Astrocyte (in vitro differentiated cells and primary cell): ENCODE results near the gene LSP1. TPM values are rescaled to one million over a fixed set of nuclear protein-coding genes. Genes with fewer than 3 reads are reported as not detected.

Experiments used
- DNase-seq: peaks from one replicate; pipeline ENCODE4 v3.0.0-alpha.2; 2010; ENCODE audit warnings: low read depth
- FAIRE-seq: peaks from 2 replicates; lab custom pipeline; 2011; peaks lifted over from hg19 to GRCh38; lab: Jason Lieb, UNC
- H2AFZ ChIP-seq: 2 replicates; pipeline ENCODE4 v1.6.0; 2012; ENCODE audit warnings: low read depth, low read length, inconsistent platforms
- H3K27ac ChIP-seq: 2 replicates; pipeline ENCODE4 v1.5.1; 2011; ENCODE audit warnings: low read depth, low read length, inconsistent platforms
- H3K27me3 ChIP-seq: 2 replicates; pipeline ENCODE4 v1.6.0; 2011; ENCODE audit warnings: low read length, inconsistent platforms; ENCODE audit not compliant: insufficient read depth
- H3K36me3 ChIP-seq: 2 replicates; pipeline ENCODE4 v1.5.1; 2011; ENCODE audit warnings: low read length, inconsistent platforms; ENCODE audit not compliant: insufficient read depth
- H3K4me1 ChIP-seq: 2 replicates; pipeline ENCODE4 v1.5.1; 2011; ENCODE audit warnings: low read length, inconsistent platforms; ENCODE audit not compliant: insufficient read depth
- H3K4me2 ChIP-seq: 2 replicates; pipeline ENCODE4 v1.6.0; 2012; ENCODE audit warnings: low read length, inconsistent platforms
- H3K4me3 ChIP-seq: 2 replicates; pipeline ENCODE4 v1.5.1; 2011; ENCODE audit warnings: low read depth, mild to moderate bottlenecking, low read length, inconsistent platforms; ENCODE audit not compliant: insufficient read depth
- H3K79me2 ChIP-seq: 2 replicates; pipeline ENCODE4 v1.6.0; 2012; ENCODE audit warnings: mild to moderate bottlenecking, low read length, inconsistent platforms; ENCODE audit not compliant: insufficient read depth
- H3K9ac ChIP-seq: 2 replicates; pipeline ENCODE4 v1.6.0; 2012; ENCODE audit warnings: mild to moderate bottlenecking, low read length, inconsistent platforms
- H3K9me3 ChIP-seq: 2 replicates; pipeline ENCODE4 v1.5.1; 2012; ENCODE audit warnings: low read depth, mild to moderate bottlenecking, low read length, inconsistent platforms; ENCODE audit not compliant: insufficient read depth
- H4K20me1 ChIP-seq: 2 replicates; pipeline ENCODE4 v1.6.0; 2012; ENCODE audit warnings: low read length, inconsistent platforms; ENCODE audit not compliant: insufficient read depth
- H3K27ac Mint-ChIP-seq: one replicate; pipeline ENCODE4 v1.8.0; 2021; ENCODE audit warnings: mild to moderate bottlenecking, mixed read lengths; ENCODE audit not compliant: unreplicated experiment
- H3K27me3 Mint-ChIP-seq: one replicate; pipeline ENCODE4 v1.8.0; 2021; ENCODE audit warnings: low read depth, mixed read lengths; ENCODE audit not compliant: unreplicated experiment
- H3K36me3 Mint-ChIP-seq: one replicate; pipeline ENCODE4 v1.8.0; 2021; ENCODE audit warnings: low read depth, mixed read lengths; ENCODE audit not compliant: unreplicated experiment
- H3K4me1 Mint-ChIP-seq: one replicate; pipeline ENCODE4 v1.8.0; 2021; ENCODE audit warnings: low read depth, mixed read lengths; ENCODE audit not compliant: unreplicated experiment
- H3K4me3 Mint-ChIP-seq: one replicate; pipeline ENCODE4 v1.8.0; 2021; ENCODE audit warnings: mild to moderate bottlenecking, moderate library complexity, mixed read lengths; ENCODE audit not compliant: unreplicated experiment
- H3K9me3 Mint-ChIP-seq: one replicate; pipeline ENCODE4 v1.8.0; 2021; ENCODE audit warnings: mild to moderate bottlenecking, mixed read lengths; ENCODE audit not compliant: unreplicated experiment
- CTCF ChIP-seq: IDR thresholded peaks from 2 replicates; pipeline ENCODE4 v1.5.1; 2011; ENCODE audit warnings: low read depth, mild to moderate bottlenecking, inconsistent platforms, low read length, moderate library complexity; ENCODE audit not compliant: insufficient read depth
- EZH2 ChIP-seq: IDR thresholded peaks from 2 replicates; pipeline ENCODE4 v1.6.1; 2012; ENCODE audit warnings: mild to moderate bottlenecking, low read length, inconsistent platforms; ENCODE audit not compliant: insufficient read depth
- total RNA-seq: library from RNA; stranded (reverse); gene quantifications from 2 replicates; pipeline ENCODE4 v1.2.1, GENCODE V29; 2021

LSP1 gene
- total RNA-seq, 1 donor from 2014 or later: 1.3 TPM

- TF ChIP-seq EZH2: no peak
- no peak overlapping the region for H3K27ac Mint-ChIP-seq
- no peaks in the 10 kb centered on the region for H3K36me3 ChIP-seq
- H3K27me3 Mint-ChIP-seq: no peaks in the 10 kb centered on the region
- no peak overlapping the region for H3K4me3 Mint-ChIP-seq
- no peaks in the 10 kb centered on the region for H3K9me3 Mint-ChIP-seq
- no peaks in the 10 kb centered on the region for H3K36me3 Mint-ChIP-seq
- FAIRE-seq: no peak
- DNase-seq: no peak
- no peak overlapping the region for H3K27ac ChIP-seq
- no peak overlapping the region for H3K4me2 ChIP-seq
- peaks cover 8% of the 10 kb centered on the region for H3K4me1 ChIP-seq
- no peak overlapping the region for H3K9ac ChIP-seq
- peaks cover under 1% of the 10 kb centered on the region for H3K27me3 ChIP-seq
- no peaks in the 10 kb centered on the region for H3K4me1 Mint-ChIP-seq
- no peaks in the 10 kb centered on the region for H3K9me3 ChIP-seq
- H3K79me2 ChIP-seq: no peaks in the 10 kb centered on the region
- no peaks in the 10 kb centered on the region for H4K20me1 ChIP-seq
- H2AFZ ChIP-seq: no peak overlapping the region
- no peak overlapping the region for H3K4me3 ChIP-seq
Measured at GRCh38 chr11:1879342-1879940, 26.6 kb downstream of the LSP1 start.

GRCh38 chr11:1879941-1880720, 27.2 kb downstream of the LSP1 start:
- Histone ChIP-seq H3K27ac (no peak overlapping the region), H3K36me3 (no peaks in the 10 kb centered on the region), H3K27me3 (peaks cover 2% of the 10 kb centered on the region), H3K4me3 (no peak overlapping the region), H3K4me2 (no peak overlapping the region), H3K4me1 (peaks cover 8% of the 10 kb centered on the region), H3K9me3 (no peaks in the 10 kb centered on the region), H3K9ac (peak overlapping the region; percentile 58), H4K20me1 (no peaks in the 10 kb centered on the region), H3K79me2 (no peaks in the 10 kb centered on the region), H2AFZ (peak overlapping the region; percentile 77)
- Mint-ChIP-seq H3K9me3 (no peaks in the 10 kb centered on the region), H3K27ac (peak overlapping the region; percentile 53), H3K27me3 (no peaks in the 10 kb centered on the region), H3K4me3 (no peak overlapping the region), H3K36me3 (no peaks in the 10 kb centered on the region), H3K4me1 (no peaks in the 10 kb centered on the region)
- DNase-seq (peak; percentile 13), FAIRE-seq (no peak)
- TF ChIP-seq CTCF (no peak), EZH2 (no peak)

GRCh38 chr11:1880746-1881441, 28.0 kb downstream of the LSP1 start:
- Histone ChIP-seq H3K4me2 (no peak overlapping the region), H3K36me3 (no peaks in the 10 kb centered on the region), H3K79me2 (no peaks in the 10 kb centered on the region), H3K4me1 (peaks cover 8% of the 10 kb centered on the region), H4K20me1 (no peaks in the 10 kb centered on the region), H3K9ac (peak overlapping the region; percentile 58), H3K27ac (no peak overlapping the region), H3K4me3 (no peak overlapping the region), H3K9me3 (no peaks in the 10 kb centered on the region), H3K27me3 (peaks cover 2% of the 10 kb centered on the region), H2AFZ (peak overlapping the region; percentile 77)
- H3K27me3 Mint-ChIP-seq: no peaks in the 10 kb centered on the region
- FAIRE-seq (no peak), DNase-seq (no peak)
- H3K9me3 Mint-ChIP-seq: no peaks in the 10 kb centered on the region
- no peak overlapping the region for H3K4me3 Mint-ChIP-seq
- H3K4me1 Mint-ChIP-seq: no peaks in the 10 kb centered on the region
- H3K27ac Mint-ChIP-seq: no peak overlapping the region
- TF ChIP-seq CTCF: no peak
- TF ChIP-seq EZH2: no peak
- no peaks in the 10 kb centered on the region for H3K36me3 Mint-ChIP-seq
